UCSD-AML1 (cell line): ENCODE results near the gene PAFAH1B2.

Experiments
- DNase-seq: peaks from one replicate; lab custom pipeline; 2025; ENCODE audit not compliant: unreplicated experiment; lab: John Stamatoyannopoulos, UW

PAFAH1B2 gene

DNA sequence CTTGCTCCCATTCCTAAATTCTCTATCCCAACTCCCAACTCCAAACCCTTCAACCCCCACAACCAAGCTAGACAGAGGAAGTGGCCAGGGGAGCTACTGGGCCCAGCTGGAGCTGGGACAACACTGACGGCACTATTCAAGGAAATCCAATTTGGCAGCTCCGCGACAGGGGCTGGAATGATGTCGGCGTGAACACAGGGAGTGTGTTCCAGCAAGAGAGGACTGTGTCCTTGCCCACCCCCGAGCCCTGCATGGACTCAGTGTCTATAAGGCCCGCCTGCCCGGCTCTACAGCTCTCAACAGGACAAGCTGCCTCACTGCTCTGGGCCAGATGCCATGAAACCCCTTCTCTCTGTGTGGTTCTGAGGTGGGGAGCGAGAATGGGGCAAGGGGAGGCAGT, 76.5 kb downstream of the PAFAH1B2 start:
- DNase-seq: no peak

GRCh38 chr11:117220999-117221774, 77.1 kb downstream of the PAFAH1B2 start:
- no peak for DNase-seq

DNA sequence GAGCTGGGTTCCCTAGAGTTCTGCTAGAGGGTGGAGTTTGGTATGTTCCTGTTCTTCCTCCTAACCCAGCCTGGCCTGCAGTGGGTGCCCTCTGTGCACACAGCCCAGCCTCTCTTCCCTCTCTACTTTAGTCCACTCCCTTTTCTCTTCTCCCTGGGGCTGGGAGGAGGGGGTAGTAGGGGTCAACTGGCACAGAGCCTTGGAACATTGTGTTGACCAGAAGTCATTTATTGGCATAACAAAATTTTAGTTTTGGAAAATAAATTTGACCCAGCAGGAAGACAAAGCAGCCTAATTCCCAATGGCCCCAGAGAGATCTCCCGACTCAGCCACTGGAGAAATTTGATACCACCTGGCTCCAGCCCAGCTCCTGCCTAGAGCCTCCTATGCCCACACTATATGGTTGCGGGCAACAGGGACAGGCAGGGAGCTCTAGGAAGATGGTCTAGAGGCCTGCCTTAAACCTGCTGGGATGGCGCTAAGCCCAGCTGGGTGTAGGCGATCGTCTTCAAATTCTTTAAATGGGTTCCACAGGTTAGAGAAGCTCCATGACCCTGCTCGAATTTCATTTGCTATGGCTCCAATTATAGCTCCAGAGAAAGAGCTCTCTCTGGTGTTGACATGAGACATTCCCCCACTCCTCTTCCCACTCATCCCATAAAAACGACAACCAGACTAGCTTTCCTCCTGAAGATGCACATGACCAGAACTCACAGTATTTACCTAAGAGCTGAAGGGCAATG, 77.9 kb downstream of the PAFAH1B2 start:
- no peak for DNase-seq

DNA sequence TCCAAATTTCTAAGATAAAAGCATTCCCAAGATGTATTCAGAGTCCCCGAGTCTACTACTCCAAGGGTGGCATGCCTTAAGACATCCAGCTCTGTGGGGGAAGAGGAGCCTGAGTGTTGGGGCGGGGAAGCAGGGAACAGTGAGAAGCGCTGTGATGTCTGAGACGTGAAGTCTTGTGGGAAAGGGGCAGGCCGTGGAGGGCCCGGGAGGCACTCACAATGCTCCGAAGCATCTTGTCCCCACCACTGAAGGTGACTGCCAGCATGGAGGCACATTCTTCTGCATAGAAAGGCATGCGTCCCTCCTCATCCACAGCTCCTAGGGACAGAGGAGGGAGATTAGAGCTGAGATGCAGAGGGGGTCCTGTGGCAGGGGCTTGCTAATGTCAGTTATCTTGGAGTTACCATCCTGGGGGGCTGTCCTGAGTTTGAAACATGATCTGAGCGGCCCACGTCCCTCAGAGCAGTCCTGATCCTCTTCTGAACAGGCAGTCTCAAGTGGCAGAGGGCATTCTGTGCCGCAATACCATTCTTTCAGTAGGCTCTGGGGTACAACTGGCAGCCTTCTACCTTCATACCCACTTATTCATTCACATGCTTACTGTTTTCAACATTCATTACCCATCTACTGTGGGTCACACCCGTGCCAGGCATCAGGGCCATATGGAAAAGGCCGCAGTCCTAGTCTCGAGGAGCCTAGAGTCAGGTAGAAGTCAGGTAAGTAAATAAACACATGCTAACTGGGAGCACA, 79.1 kb downstream of the PAFAH1B2 start:
- no peak for DNase-seq

GRCh38 chr11:117223741-117224689, 79.9 kb downstream of the PAFAH1B2 start:
- no peak for DNase-seq

DNA sequence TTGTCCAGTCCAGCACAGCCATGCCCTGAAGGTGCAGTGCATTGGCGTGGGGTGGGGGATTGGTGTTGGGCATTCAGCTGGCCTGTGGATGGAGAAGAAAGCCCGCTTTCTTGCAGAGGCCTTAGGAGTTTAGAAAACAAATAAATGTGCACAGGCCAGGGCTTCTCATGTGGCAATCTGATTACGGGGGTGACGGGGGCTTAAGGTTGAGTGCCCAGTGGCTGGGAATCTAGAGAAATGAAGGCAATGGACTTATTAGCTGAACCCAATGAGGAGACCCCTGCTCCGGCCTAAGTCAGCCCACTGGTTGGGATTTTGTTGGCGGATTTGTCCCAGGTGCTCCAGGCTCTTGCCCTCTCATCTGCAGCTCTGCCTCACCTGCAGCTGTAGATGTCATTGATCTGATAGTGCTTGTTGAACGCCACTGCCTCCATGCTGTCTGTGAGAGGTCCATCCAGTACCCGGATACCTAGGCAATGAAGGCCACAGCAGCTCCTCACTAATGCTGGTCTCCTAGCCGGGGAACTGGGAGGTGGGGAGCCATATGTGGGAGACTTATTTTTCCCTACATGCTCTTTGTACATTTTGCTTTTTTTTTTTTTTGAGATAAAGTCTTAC, 81.6 kb downstream of the PAFAH1B2 start:
- DNase-seq: no peak
